HEK293 (cell line): ENCODE measurements around the gene SUPT3H.

Experiments
- CTCF ChIP-seq: fragments of 450-650 bp; formaldehyde crosslinking; IDR thresholded peaks from 2 replicates; pipeline ENCODE4 v1.5.1; 2016; ENCODE audit warnings: missing biosample characterization, missing genetic modification characterization
- MYNN ChIP-seq: fragments of 450-650 bp; formaldehyde crosslinking; IDR thresholded peaks from 2 replicates; pipeline ENCODE4 v1.5.1; 2016; ENCODE audit warnings: missing biosample characterization, missing genetic modification characterization, borderline replicate concordance
- ZNF146 ChIP-seq: fragments of 450-650 bp; formaldehyde crosslinking; IDR thresholded peaks from 2 replicates; pipeline ENCODE4 v1.5.1; 2016; ENCODE audit warnings: missing biosample characterization, missing genetic modification characterization
- ZNF202 ChIP-seq: fragments of 450-650 bp; formaldehyde crosslinking; IDR thresholded peaks from 2 replicates; pipeline ENCODE4 v1.5.1; 2016; ENCODE audit warnings: missing biosample characterization, missing genetic modification characterization, borderline replicate concordance
- ZNF24 ChIP-seq: fragments of 450-650 bp; formaldehyde crosslinking; IDR thresholded peaks from 2 replicates; pipeline ENCODE4 v1.5.1; 2016; ENCODE audit warnings: missing biosample characterization, missing genetic modification characterization
- ZNF274 ChIP-seq, 2 experiments: fragments of 200-500 bp in 1 of 2; fragments of 450-650 bp in 1 of 2; sonication (Bioruptor generic) in 1 of 2; formaldehyde crosslinking in 1 of 2; IDR thresholded peaks; 2 replicates each; pipeline versions ENCODE4 v1.5.1 to v1.6.1; 2014 to 2016; ENCODE audit warnings: borderline replicate concordance in 1 of 2, inconsistent platforms in 1 of 2, low read length in 1 of 2, missing biosample characterization in 1 of 2, missing genetic modification characterization in 1 of 2
- ZNF544 ChIP-seq: fragments of 450-650 bp; formaldehyde crosslinking; IDR thresholded peaks from 2 replicates; pipeline ENCODE4 v1.5.0; 2017; ENCODE audit warnings: missing biosample characterization, missing genetic modification characterization
- ZNF654 ChIP-seq: fragments of 450-650 bp; formaldehyde crosslinking; IDR thresholded peaks from 2 replicates; pipeline ENCODE4 v1.5.1; 2016; ENCODE audit warnings: low read depth, missing biosample characterization, missing genetic modification characterization
- ZNF692 ChIP-seq: fragments of 450-650 bp; formaldehyde crosslinking; IDR thresholded peaks from 2 replicates; pipeline ENCODE4 v1.5.1; 2016; ENCODE audit warnings: missing biosample characterization, missing genetic modification characterization
- ZNF76 ChIP-seq: fragments of 450-650 bp; formaldehyde crosslinking; IDR thresholded peaks from 2 replicates; pipeline ENCODE4; 2016; ENCODE audit warnings: low read depth, missing biosample characterization, missing genetic modification characterization, borderline replicate concordance
- ZNF792 ChIP-seq: fragments of 450-650 bp; formaldehyde crosslinking; IDR thresholded peaks from 2 replicates; pipeline ENCODE4 v1.5.1; 2016; ENCODE audit warnings: missing biosample characterization, missing genetic modification characterization

GRCh38 chr6:44920952-44921491, 456.7 kb downstream of the SUPT3H start:
- TF ChIP-seq ZNF202 (tag by site-specific recombination) (no peak), ZNF146 (tag by site-specific recombination) (no peak), ZNF76 (tag by site-specific recombination) (no peak), ZNF654 (tag by site-specific recombination) (no peak), CTCF (tag by site-specific recombination) (no peak), ZNF792 (tag by site-specific recombination) (no peak), ZNF274 (IDR thresholded peaks at IDR 0.05; ENCODE audit: low read length) (no peak), ZNF274 (tag by site-specific recombination; IDR thresholded peaks at IDR 0.05; ENCODE audit: borderline replicate concordance) (no peak), ZNF24 (no peak), MYNN (tag by site-specific recombination) (no peak), ZNF692 (tag by site-specific recombination) (no peak), ZNF544 (tag by site-specific recombination) (no peak)
